ENCODE data around the gene FMNL2. TPM values are rescaled to one million over a fixed set of nuclear protein-coding genes. Genes with fewer than 3 reads are reported as not detected.

FMNL2 gene
- total and polyA plus RNA-seq, 8 donors: 7.8 to 100.0 (median 36.5) TPM

DNA sequence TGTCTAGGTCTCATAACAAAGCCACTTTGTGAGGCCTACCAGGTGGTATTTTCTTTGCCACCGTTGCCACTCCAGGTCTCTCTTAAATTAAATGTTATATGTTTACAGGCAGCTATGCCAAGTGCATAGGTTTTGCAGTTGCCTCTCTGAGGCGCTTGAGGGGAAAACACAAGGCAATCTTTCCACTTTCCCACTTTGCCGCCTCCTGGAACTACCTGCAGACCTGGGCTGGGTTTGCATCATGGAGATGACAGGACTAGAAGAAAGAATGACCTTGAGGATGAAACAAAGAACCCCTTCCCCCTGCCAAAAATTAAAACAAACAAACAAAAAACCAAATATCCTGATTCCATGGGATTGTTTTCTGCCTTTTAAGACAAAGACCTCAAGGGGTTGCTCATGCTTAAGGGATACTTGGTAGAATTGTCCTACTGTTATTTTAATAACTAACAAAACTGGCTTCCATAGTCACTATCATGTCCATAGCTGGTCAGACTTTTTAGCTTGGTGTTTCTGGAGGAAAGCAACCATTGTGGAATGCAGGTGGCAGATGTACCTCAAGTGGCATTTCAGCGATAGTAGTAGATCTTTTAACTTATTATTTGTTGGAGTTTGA lies 222.4 kb downstream of the FMNL2 start:
- no peak for DNase-seq
- H3K4me1 ChIP-seq: no peaks in the 10 kb centered on the region
- no peak for TF ChIP-seq EP300 (IDR thresholded peaks at IDR 0.05)
- TF ChIP-seq POLR2AphosphoS5 (IDR thresholded peaks at IDR 0.05): no peak
- TF ChIP-seq CTCF (IDR thresholded peaks at IDR 0.05): no peak
- TF ChIP-seq POLR2A (IDR thresholded peaks at IDR 0.05): no peak
- no peak overlapping the region for H3K4me3 ChIP-seq
- intact Hi-C loops (cut with DNase I; ENCODE audit: low total_unique reads): no loop called here
- H3K27me3 ChIP-seq: no peaks in the 10 kb centered on the region
- H3K27ac ChIP-seq: no peak overlapping the region
- 83 to 90% (median 85%) methylated on average over 4 of the region's 4 CpGs for WGBS, 5 donors
- H3K9me3 ChIP-seq: no peaks in the 10 kb centered on the region
- H3K36me3 ChIP-seq: peaks cover 0 to 16% (median 13%) of the 10 kb centered on the region in 4 donors

- Histone ChIP-seq H3K9me3 (no peaks in the 10 kb centered on the region), H3K4me1 (peaks cover 0 to 9% (median 0%) of the 10 kb centered on the region in 4 donors), H3K27me3 (no peaks in the 10 kb centered on the region), H3K36me3 (peaks cover 0 to 16% (median 13%) of the 10 kb centered on the region in 4 donors), H3K27ac (no peak overlapping the region), H3K4me3 (no peak overlapping the region)
- TF ChIP-seq CTCF (IDR thresholded peaks at IDR 0.05) (no peak), EP300 (IDR thresholded peaks at IDR 0.05) (no peak), POLR2A (IDR thresholded peaks at IDR 0.05) (no peak), POLR2AphosphoS5 (IDR thresholded peaks at IDR 0.05) (no peak)
- no peak for DNase-seq
- intact Hi-C loops (cut with DNase I; ENCODE audit: low total_unique reads): no loop called here
- WGBS, 5 donors: 82 to 88% (median 85%) methylated on average over 7 of the region's 7 CpGs
Observed at GRCh38 chr2:152558158-152558984, 223.4 kb downstream of the FMNL2 start.

DNA sequence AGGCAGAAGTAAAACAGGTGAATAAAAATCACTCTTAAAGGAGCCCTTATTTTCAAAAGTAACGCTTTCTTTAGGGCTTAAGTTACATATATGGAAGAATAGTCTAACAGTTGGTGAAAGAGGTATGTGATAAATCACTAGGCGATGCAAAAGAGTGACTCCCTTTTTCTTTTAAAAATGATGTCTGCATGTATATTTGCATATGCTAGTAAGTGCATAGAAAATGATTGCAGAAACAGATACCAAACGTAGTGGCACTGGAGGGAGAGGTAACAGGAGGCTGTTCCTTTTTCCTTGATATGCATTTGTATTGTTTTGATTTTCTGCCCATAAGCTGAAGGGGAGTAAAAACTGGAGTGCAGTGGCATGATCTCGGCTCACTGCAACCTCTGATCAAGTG lies 224.0 kb downstream of the FMNL2 start:
- Histone ChIP-seq H3K4me3 (no peak overlapping the region), H3K27me3 (no peaks in the 10 kb centered on the region), H3K4me1 (peaks cover 0 to 16% (median 2%) of the 10 kb centered on the region in 4 donors), H3K27ac (no peak overlapping the region), H3K9me3 (no peaks in the 10 kb centered on the region), H3K36me3 (peaks cover 0 to 16% (median 13%) of the 10 kb centered on the region in 4 donors)
- TF ChIP-seq POLR2AphosphoS5 (IDR thresholded peaks at IDR 0.05) (no peak), CTCF (IDR thresholded peaks at IDR 0.05) (no peak)
- 61 to 89% (median 86%) methylated on average over 4 of the region's 4 CpGs for WGBS, 5 donors
- DNase-seq: no peak
- intact Hi-C loops (cut with DNase I; ENCODE audit: low total_unique reads): no loop called here

DNA sequence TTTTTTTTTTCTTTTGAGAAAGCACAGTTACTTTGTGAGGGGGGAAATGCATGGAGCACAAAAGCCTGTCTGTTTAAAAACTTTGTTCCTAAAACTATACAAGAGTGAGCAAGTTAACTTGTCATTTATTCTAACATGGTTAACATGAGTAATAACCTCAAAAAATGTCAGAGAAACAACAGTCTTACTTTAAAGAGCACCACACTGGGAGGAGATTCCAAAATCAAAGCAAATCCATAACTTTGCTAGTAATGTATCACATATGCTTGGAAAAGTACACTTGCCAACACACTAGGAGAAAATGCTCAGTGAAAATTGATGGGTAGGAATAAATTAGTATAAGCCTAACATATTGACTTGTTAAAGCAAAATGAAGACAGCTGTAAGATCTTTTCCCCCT lies 225.2 kb downstream of the FMNL2 start:
- Histone ChIP-seq H3K9me3 (no peaks in the 10 kb centered on the region), H3K36me3 (peaks cover 0 to 16% (median 13%) of the 10 kb centered on the region in 4 donors), H3K27ac (no peak overlapping the region), H3K4me1 (peaks cover 0 to 18% (median 2%) of the 10 kb centered on the region in 4 donors), H3K27me3 (no peaks in the 10 kb centered on the region), H3K4me3 (no peak overlapping the region)
- intact Hi-C loops (cut with DNase I; ENCODE audit: low total_unique reads): no loop called here
- TF ChIP-seq POLR2A (IDR thresholded peaks at IDR 0.05) (no peak), POLR2AphosphoS5 (IDR thresholded peaks at IDR 0.05) (no peak), CTCF (IDR thresholded peaks at IDR 0.05) (no peak), EP300 (IDR thresholded peaks at IDR 0.05) (no peak)
- no peak for DNase-seq

All from stomach (tissue), 9 donors.